MM.1S (cell line): ENCODE results near the gene CARD11.

ENCODE experiments used
- EZH2phosphoT487 ChIP-seq: fragments of 300-600 bp; sonication (generic); IDR thresholded peaks from 2 replicates; pipeline ENCODE4 v1.6.1; 2018; ENCODE audit warnings: antibody characterized with exemption, low read length
- TF ChIP-seq, protein P1 (sequence below): fragments of 300-600 bp; sonication (generic); IDR thresholded peaks from 2 replicates; pipeline ENCODE4 v1.5.1; 2016; ENCODE audit warnings: antibody characterized with exemption, low read length, mixed read lengths

DNA sequence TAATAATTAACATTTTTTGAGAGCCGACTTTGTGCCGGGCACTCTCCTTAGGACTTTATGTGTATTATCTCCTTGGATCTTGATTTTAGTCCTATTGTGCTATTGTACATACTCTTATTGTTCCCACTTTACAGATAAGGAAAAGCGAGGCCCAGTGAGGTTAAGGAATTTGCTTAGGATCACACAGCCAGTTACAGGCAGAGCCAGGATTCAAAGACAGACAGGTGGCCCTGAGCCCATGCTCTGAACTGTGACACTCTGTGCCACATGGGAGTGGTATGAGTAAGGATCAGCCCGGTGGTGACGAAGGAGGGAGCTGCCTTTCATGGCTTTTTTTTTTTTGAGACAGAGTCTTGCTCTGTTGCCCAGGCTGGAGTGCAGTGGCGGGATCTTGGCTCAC is 183.7 kb downstream of the CARD11 start:
- TF ChIP-seq, protein P1, sequence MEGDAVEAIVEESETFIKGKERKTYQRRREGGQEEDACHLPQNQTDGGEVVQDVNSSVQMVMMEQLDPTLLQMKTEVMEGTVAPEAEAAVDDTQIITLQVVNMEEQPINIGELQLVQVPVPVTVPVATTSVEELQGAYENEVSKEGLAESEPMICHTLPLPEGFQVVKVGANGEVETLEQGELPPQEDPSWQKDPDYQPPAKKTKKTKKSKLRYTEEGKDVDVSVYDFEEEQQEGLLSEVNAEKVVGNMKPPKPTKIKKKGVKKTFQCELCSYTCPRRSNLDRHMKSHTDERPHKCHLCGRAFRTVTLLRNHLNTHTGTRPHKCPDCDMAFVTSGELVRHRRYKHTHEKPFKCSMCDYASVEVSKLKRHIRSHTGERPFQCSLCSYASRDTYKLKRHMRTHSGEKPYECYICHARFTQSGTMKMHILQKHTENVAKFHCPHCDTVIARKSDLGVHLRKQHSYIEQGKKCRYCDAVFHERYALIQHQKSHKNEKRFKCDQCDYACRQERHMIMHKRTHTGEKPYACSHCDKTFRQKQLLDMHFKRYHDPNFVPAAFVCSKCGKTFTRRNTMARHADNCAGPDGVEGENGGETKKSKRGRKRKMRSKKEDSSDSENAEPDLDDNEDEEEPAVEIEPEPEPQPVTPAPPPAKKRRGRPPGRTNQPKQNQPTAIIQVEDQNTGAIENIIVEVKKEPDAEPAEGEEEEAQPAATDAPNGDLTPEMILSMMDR: no peak
- TF ChIP-seq EZH2phosphoT487: no peak
